Measurements from ENCODE around the gene SYNDIG1L. TPM values are rescaled to one million over a fixed set of nuclear protein-coding genes. Genes with fewer than 3 reads are reported as not detected.

SYNDIG1L gene
- polyA plus RNA-seq, 1 donor from 2014 or later: 2.0 TPM

DNA sequence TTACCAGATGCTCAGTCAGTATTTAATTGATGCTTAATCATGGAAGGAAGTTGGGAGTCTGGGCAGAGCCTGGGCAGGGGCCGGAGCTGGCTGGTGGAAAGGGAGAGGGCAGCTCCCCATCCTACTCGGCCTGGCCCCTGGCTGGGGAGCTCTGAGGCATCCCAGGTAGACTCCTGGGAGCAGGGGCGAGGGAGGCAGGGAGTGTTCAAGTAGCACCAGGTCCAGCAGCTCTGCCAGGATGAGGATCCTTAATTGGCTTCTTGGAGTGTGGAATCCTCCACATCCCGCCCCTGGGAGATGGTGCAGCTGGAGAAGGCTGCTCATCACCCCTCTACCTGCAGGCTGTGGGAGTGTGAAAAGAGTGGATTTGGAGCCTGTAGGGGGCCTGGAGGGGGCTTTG, 30.9 kb downstream of the SYNDIG1L start:
- H3K9me2 ChIP-seq (ENCODE audit: insufficient read depth, low read length): no peaks in the 10 kb centered on the region
- no peaks in the 10 kb centered on the region for H3K27me3 ChIP-seq (ENCODE audit: insufficient read depth, low read depth, low read length)
- no peak overlapping the region for H3K27ac ChIP-seq (ENCODE audit: low read length)
- no peak overlapping the region for H3K9ac ChIP-seq (ENCODE audit: low read length)
- no peak overlapping the region for H3K4me3 ChIP-seq (ENCODE audit: low read length)
- no peaks in the 10 kb centered on the region for H3F3A ChIP-seq (ENCODE audit: insufficient read depth, low read length, poor library complexity, severe bottlenecking)
- H3K79me2 ChIP-seq (replicated peaks; ENCODE audit: insufficient read depth, low read length): no peaks in the 10 kb centered on the region
- no peaks in the 10 kb centered on the region for H3K9me3 ChIP-seq (ENCODE audit: low read length)
- no peaks in the 10 kb centered on the region for H3K36me3 ChIP-seq (ENCODE audit: insufficient read depth, low read length)
- TF ChIP-seq EP300 (conservative IDR thresholded peaks at IDR 0.05; ENCODE audit: poor library complexity, severe bottlenecking) (no peak), TAF1 (IDR thresholded peaks at IDR 0.05; ENCODE audit: low read depth) (no peak), RAD21 (conservative IDR thresholded peaks at IDR 0.05) (no peak), EZH2 (IDR thresholded peaks at IDR 0.05; ENCODE audit: borderline replicate concordance, insufficient read depth, low read length, poor library complexity, severe bottlenecking) (no peak)
- no peak overlapping the region for H2AFZ ChIP-seq (ENCODE audit: low read depth, low read length)
- no peaks in the 10 kb centered on the region for H4K20me1 ChIP-seq (ENCODE audit: insufficient read depth)
- H3K4me2 ChIP-seq (ENCODE audit: low read length): no peak overlapping the region

DNA sequence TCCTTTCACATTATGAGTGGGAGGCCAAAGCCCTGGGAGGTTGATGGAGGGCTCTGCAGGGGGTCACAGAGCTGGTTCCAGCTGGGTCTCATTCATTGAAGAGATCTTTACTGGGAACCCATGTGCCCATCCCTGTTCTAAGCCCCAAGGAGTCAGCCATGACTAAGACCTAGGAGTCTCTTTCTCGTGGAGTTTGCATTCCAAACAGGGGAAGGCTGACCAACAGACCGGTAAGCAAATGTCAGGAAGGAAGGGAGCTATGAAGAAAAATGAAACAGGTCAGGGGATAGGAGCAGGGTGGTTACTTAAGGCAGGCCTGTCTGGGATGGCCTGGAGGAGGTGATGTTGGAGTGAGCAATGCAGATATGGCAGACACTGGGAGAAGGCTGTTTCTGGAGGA, 31.5 kb downstream of the SYNDIG1L start:
- TF ChIP-seq POLR2AphosphoS5 (IDR thresholded peaks at IDR 0.05) (no peak), TAF1 (IDR thresholded peaks at IDR 0.05; ENCODE audit: low read depth) (no peak), EP300 (conservative IDR thresholded peaks at IDR 0.05; ENCODE audit: poor library complexity, severe bottlenecking) (no peak)
- TF ChIP-seq, protein P1, sequence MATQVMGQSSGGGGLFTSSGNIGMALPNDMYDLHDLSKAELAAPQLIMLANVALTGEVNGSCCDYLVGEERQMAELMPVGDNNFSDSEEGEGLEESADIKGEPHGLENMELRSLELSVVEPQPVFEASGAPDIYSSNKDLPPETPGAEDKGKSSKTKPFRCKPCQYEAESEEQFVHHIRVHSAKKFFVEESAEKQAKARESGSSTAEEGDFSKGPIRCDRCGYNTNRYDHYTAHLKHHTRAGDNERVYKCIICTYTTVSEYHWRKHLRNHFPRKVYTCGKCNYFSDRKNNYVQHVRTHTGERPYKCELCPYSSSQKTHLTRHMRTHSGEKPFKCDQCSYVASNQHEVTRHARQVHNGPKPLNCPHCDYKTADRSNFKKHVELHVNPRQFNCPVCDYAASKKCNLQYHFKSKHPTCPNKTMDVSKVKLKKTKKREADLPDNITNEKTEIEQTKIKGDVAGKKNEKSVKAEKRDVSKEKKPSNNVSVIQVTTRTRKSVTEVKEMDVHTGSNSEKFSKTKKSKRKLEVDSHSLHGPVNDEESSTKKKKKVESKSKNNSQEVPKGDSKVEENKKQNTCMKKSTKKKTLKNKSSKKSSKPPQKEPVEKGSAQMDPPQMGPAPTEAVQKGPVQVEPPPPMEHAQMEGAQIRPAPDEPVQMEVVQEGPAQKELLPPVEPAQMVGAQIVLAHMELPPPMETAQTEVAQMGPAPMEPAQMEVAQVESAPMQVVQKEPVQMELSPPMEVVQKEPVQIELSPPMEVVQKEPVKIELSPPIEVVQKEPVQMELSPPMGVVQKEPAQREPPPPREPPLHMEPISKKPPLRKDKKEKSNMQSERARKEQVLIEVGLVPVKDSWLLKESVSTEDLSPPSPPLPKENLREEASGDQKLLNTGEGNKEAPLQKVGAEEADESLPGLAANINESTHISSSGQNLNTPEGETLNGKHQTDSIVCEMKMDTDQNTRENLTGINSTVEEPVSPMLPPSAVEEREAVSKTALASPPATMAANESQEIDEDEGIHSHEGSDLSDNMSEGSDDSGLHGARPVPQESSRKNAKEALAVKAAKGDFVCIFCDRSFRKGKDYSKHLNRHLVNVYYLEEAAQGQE (IDR thresholded peaks at IDR 0.05; ENCODE audit: borderline replicate concordance): no peak
- TF ChIP-seq, protein P2, sequence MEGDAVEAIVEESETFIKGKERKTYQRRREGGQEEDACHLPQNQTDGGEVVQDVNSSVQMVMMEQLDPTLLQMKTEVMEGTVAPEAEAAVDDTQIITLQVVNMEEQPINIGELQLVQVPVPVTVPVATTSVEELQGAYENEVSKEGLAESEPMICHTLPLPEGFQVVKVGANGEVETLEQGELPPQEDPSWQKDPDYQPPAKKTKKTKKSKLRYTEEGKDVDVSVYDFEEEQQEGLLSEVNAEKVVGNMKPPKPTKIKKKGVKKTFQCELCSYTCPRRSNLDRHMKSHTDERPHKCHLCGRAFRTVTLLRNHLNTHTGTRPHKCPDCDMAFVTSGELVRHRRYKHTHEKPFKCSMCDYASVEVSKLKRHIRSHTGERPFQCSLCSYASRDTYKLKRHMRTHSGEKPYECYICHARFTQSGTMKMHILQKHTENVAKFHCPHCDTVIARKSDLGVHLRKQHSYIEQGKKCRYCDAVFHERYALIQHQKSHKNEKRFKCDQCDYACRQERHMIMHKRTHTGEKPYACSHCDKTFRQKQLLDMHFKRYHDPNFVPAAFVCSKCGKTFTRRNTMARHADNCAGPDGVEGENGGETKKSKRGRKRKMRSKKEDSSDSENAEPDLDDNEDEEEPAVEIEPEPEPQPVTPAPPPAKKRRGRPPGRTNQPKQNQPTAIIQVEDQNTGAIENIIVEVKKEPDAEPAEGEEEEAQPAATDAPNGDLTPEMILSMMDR (IDR thresholded peaks at IDR 0.05; ENCODE audit: poor library complexity, severe bottlenecking): no peak
- H3K9me2 ChIP-seq (ENCODE audit: insufficient read depth, low read length): no peaks in the 10 kb centered on the region
- H2AFZ ChIP-seq (ENCODE audit: low read depth, low read length): no peak overlapping the region
- no peak overlapping the region for H3K4me3 ChIP-seq (ENCODE audit: low read length)
- H3K36me3 ChIP-seq (ENCODE audit: insufficient read depth, low read length): no peaks in the 10 kb centered on the region
- no peaks in the 10 kb centered on the region for H3K27me3 ChIP-seq (ENCODE audit: insufficient read depth, low read depth, low read length)
- H3K79me2 ChIP-seq (replicated peaks; ENCODE audit: insufficient read depth, low read length): no peaks in the 10 kb centered on the region
- no peaks in the 10 kb centered on the region for H3F3A ChIP-seq (ENCODE audit: insufficient read depth, low read length, poor library complexity, severe bottlenecking)
- H3K9me3 ChIP-seq (ENCODE audit: low read length): no peaks in the 10 kb centered on the region
- no peaks in the 10 kb centered on the region for H4K20me1 ChIP-seq (ENCODE audit: insufficient read depth)
- H3K4me2 ChIP-seq (ENCODE audit: low read length): no peak overlapping the region
- no peak overlapping the region for H3K27ac ChIP-seq (ENCODE audit: low read length)
- no peak overlapping the region for H3K9ac ChIP-seq (ENCODE audit: low read length)

All from neural cell (in vitro differentiated cells).